Measurements from ENCODE around the gene SPDEF.

- TF ChIP-seq CTCF (IDR thresholded peaks at IDR 0.05) (no peak), POLR2AphosphoS5 (IDR thresholded peaks at IDR 0.05) (no peak)
These were observed 15.3 kb upstream of the SPDEF start for GRCh38 chr6:34571388-34571787.

All from suprapubic skin (tissue), 3 donors.